Thyroid gland (tissue), 4 donors: ENCODE data around the gene ABCB6.

Experiments
- CTCF ChIP-seq, 6 experiments: fragments of 200-600 bp in 3 of 6; fragments of 450-650 bp in 3 of 6; sonication (generic) in 3 of 6; IDR thresholded peaks; one replicate each; pipeline ENCODE4 v1.5.1; 2016 to 2019; ENCODE audit warnings: antibody characterized with exemption in 6 of 6, mild to moderate bottlenecking in 2 of 6, inconsistent platforms in 1 of 6, moderate library complexity in 1 of 6
- POLR2A ChIP-seq, 2 donors: fragments of 450-650 bp; IDR thresholded peaks; one replicate each; pipeline ENCODE4 v1.6.1; 2017; ENCODE audit warnings: antibody characterized with exemption in 2 of 2, mild to moderate bottlenecking in 2 of 2, moderate library complexity in 1 of 2

DNA sequence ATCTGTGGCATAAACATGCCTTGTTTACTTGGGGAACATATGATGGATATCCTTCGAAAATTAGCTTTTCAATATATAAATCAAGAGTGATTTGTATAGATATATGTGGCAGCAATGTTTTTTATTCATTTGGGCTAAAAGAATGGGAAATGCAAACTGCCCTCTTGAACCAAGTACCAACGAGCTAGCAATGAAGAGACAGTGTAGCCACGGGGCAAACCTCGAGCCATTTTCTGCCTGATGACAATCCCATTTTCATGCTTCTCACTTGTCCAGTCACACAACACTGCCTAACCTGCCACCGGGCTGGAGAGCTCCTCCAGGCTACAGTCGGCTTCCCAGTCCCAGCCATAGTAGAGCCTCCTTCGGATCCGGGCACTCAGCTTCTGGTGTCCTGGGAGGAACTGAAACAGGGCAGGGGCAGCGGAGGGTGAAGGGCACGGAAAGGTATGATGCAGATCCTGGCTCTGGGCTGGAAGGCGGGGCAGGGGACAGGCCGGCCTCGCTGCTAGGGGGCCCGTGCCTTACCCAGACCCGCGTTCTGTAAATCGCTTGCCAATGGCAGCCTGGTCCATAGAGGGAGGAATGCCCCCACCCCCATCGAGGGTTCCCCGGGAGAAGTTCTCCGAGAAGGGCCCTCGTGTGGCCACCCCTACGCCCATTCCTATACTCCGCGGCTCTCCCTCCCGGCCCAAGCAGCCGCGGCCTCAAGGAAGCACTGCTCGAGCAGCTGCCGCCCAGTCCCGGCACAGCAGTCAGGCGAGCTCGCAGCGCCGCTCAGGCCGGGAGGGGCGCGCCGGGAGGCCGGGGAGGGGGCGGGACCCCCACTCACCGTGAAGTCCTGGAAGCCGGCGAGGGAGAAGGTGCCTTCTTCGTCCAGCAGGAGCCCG is 42.6 kb downstream of the ABCB6 start:
- TF ChIP-seq CTCF (IDR thresholded peaks at IDR 0.05) (peak in 1 of 6 experiments; percentile 1), POLR2A (IDR thresholded peaks at IDR 0.05) (no peak)
